Activated T-helper 1 cell treated with anti-CD3 and anti-CD28 coated beads, Interleukin-12 subunit alpha, Interleukin-12 subunit beta, Interleukin-2, Interleukin-4 antibody, amounts not matched to agents 30 ng/mL and 10 ng/mL and 1 ng/mL, durations not matched to agents 14 hours and 24 hours and 36 hours (primary cell): ENCODE measurements around the gene INPP5A. TPM values are rescaled to one million over a fixed set of nuclear protein-coding genes. Genes with fewer than 3 reads are reported as not detected.

Experiments used
- DNase-seq: peaks from one replicate; pipeline ENCODE4 v3.0.0; 2021; ENCODE audit warnings: low spot score
- H3K27ac Mint-ChIP-seq: one replicate; pipeline ENCODE4 v1.8.0; 2021; ENCODE audit warnings: mild to moderate bottlenecking, mixed read lengths
- H3K27me3 Mint-ChIP-seq: one replicate; pipeline ENCODE4 v1.8.0; 2022; ENCODE audit warnings: mild to moderate bottlenecking, moderate library complexity, mixed read lengths; ENCODE audit not compliant: insufficient read depth
- H3K36me3 Mint-ChIP-seq: one replicate; pipeline ENCODE4 v1.8.0; 2021; ENCODE audit warnings: low read depth, mixed read lengths
- H3K4me1 Mint-ChIP-seq: one replicate; pipeline ENCODE4 v1.8.0; 2021; ENCODE audit warnings: low read depth, mixed read lengths
- H3K4me3 Mint-ChIP-seq: one replicate; pipeline ENCODE4 v1.8.0; 2021; ENCODE audit warnings: mild to moderate bottlenecking, moderate library complexity, mixed read lengths
- H3K9me3 Mint-ChIP-seq: one replicate; pipeline ENCODE4 v1.8.0; 2021; ENCODE audit warnings: mixed read lengths
- intact Hi-C: fragments of 100-400 bp; cut with micrococcal nuclease; formaldehyde crosslinking; loops from one replicate; pipeline ENCODE4 v1.15.1; 2024
- total RNA-seq: library from RNA; stranded (reverse); gene quantifications from 2 replicates; pipeline ENCODE4 v1.2.3, GENCODE V29; 2022

INPP5A gene
- total RNA-seq, 1 donor from 2014 or later, result 13.4 TPM

DNA sequence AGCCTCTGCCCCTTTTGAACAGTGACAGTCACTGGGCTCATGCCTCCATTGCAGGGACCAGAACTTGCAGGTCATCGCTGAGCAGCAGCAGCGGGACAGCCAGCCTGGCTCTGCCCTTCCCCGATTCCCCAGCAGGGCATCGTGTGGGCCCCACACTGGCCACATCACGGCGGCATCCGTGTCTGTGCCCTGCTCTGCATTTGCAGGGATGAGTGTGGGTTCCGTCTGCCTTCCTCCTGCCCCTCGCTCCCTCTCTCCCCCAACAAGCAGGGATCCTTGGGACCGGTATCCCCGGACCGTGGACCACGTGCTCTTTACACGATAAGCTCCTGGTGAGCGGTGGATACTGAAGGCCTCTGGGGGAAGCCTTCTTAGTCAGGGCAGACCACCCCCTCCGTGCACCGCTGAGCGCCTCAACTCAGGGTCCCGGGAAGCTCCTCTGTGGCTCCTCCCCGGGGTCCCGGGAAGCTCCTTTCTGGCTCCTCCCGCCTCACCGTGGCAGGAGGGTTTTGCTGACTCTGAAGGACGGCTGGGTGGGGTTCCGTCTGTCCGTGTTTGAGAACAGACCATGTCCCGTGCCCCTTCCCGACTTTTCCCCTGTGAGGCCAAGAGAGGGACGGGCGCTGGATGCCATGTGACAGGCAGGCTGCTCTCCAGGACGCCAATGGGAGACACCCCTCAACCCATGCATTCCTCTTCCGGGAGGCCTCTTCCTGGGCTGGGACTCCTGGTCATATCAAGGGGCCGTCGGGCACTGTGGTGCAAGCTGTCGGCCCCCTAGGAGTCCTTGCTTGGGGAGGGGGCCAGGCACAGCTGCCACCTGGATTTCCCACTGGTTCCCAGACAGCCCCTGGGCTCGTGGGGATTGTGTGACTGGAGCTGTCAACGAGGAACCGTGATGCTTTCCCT lies 271.9 kb downstream of the INPP5A start:
- Mint-ChIP-seq H3K27ac (no peak overlapping the region), H3K4me1 (no peaks in the 10 kb centered on the region), H3K9me3 (no peaks in the 10 kb centered on the region), H3K27me3 (no peaks in the 10 kb centered on the region), H3K36me3 (no peaks in the 10 kb centered on the region), H3K4me3 (no peak overlapping the region)
- intact Hi-C loops, result no loop called here
- no peak for DNase-seq

DNA sequence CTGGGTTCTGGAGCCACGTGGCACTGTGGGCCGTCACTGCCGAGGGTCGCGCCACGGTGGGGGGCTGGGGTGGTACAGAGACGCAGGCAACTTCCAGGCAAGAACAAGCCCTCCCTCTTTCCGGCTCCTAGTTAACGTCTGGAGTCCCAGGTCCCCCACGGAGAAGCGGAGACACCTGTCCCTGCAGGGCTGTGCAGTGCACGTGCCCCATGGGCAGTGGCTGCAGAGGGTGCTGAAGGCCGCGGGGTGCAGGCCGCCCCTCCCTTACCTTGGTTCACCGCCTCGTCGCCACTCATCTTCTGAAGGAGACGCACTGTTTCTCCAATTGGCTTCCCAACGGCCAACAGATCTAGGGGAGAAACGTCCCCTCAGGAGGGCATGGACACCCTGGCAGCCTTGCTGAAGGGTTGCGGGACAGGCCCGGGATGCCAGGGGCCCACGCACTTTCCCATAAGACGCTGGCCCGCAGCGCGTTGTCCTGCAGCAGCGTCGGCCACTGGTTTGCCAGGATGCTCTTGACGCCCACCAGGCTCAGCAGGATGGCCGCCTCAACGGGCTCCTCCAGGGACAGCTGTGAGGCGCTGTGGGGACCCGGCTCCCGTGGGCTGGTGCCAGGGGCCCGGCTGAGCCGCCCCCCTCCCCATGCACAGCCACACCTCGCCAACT lies 272.7 kb downstream of the INPP5A start:
- Mint-ChIP-seq H3K27me3 (no peaks in the 10 kb centered on the region), H3K4me3 (no peak overlapping the region), H3K9me3 (no peaks in the 10 kb centered on the region), H3K36me3 (no peaks in the 10 kb centered on the region), H3K4me1 (no peaks in the 10 kb centered on the region), H3K27ac (no peak overlapping the region)
- intact Hi-C loops, result no loop called here
- DNase-seq, result no peak

DNA sequence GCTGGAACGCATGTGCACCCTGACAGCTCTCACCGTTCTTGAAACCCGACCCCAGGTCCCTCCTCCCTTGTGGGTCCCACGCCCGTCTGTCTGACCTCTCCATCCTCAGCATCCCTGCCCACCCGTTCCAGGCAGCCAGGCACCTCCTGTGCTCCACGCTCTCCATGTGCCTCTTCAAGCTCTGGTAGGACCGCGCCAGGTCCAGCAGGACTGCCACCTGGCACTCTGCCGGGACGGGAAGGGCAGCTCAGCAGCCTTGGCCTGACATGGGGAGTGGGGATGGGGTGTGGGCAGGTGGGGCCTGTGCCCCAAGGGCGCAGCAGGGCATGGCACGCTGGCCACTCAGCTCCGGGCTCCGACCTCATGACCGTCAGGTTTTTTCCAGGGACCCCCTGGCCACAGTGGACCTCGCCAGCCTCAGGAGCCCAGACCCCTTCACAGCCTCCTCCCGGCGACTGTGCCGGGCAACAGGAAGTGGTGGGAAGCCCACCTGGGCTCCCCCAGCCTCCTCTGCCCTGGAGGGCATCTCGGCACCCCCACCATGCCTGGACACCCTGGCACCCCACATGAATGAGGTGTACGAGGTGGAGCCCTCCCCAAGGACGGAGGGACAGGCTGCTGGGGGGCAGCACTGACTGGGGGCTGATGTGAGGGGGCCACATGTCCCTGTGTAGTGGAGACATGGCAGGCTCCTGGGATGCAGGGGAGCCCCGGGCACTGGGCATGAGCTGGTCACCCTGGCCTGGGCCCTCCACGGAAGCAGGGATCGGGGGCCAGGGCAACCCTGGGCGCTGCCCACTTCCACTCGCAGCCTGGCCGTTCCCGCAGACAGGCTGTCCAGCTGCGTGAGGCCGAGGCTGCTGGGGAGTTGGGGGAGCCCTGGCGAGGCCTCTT lies 273.5 kb downstream of the INPP5A start:
- no peak for DNase-seq
- H3K27ac Mint-ChIP-seq, result no peak overlapping the region
- no peaks in the 10 kb centered on the region for H3K27me3 Mint-ChIP-seq
- H3K9me3 Mint-ChIP-seq, result no peaks in the 10 kb centered on the region
- intact Hi-C loops, result no loop called here
- H3K36me3 Mint-ChIP-seq, result no peaks in the 10 kb centered on the region
- H3K4me3 Mint-ChIP-seq, result no peak overlapping the region
- no peaks in the 10 kb centered on the region for H3K4me1 Mint-ChIP-seq

DNA sequence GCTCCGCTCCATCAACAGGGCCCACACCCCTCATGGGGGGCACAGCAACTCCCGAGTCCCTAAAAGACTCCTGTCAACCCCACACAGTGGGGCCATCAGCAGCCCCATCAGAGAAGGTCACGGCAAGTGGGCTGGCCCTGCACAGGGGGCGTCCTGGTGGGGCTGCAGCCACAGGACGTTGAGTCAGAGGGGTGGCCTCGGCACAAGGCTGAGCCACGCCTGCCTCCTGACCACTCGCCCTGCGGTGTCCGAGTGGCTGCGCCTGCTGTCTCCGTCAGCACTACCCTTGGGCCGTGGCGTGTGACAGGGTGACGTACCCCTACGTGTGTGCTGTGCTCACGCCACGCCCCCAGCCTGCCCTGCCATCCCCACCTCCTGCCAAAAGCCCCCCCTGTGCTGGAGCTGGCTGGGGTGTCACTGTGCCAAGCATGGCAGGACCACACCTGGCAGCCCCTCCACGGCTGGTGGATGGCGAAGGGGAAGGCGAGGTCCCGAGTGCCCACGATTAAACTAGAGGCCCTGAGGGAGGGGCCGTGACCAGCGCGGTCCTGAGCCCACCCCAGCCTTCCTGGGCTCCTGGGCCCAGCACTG lies 274.4 kb downstream of the INPP5A start:
- H3K27ac Mint-ChIP-seq, result no peak overlapping the region
- no peaks in the 10 kb centered on the region for H3K36me3 Mint-ChIP-seq
- intact Hi-C loops, result no loop called here
- H3K4me3 Mint-ChIP-seq, result no peak overlapping the region
- H3K27me3 Mint-ChIP-seq, result peaks cover 1% of the 10 kb centered on the region
- H3K9me3 Mint-ChIP-seq, result no peaks in the 10 kb centered on the region
- no peak for DNase-seq
- H3K4me1 Mint-ChIP-seq, result no peaks in the 10 kb centered on the region

DNA sequence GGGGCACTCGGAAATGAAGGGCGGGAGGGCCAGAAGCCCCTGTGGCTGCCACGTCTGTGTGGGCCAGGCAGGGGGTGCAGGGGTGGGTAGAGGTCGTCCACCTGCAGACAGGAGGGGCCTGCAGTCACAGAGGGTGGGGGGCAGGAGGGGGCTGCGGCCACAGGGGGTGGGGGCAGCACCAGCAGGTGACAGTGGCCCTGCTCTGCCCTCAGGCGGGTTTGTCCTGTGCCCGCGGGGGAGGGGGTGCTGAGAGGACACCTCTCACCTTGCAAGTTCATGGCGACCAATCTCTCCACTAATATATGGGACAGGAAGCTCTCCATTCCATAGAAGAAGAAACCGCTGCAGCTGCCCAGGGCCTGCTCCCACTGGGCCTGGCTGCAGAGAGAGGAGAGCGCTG lies 274.9 kb downstream of the INPP5A start:
- no peak for DNase-seq
- no peaks in the 10 kb centered on the region for H3K4me1 Mint-ChIP-seq
- no peaks in the 10 kb centered on the region for H3K36me3 Mint-ChIP-seq
- intact Hi-C loops, result no loop called here
- no peaks in the 10 kb centered on the region for H3K9me3 Mint-ChIP-seq
- H3K27me3 Mint-ChIP-seq, result peaks cover 3% of the 10 kb centered on the region
- no peak overlapping the region for H3K27ac Mint-ChIP-seq
- no peak overlapping the region for H3K4me3 Mint-ChIP-seq

DNA sequence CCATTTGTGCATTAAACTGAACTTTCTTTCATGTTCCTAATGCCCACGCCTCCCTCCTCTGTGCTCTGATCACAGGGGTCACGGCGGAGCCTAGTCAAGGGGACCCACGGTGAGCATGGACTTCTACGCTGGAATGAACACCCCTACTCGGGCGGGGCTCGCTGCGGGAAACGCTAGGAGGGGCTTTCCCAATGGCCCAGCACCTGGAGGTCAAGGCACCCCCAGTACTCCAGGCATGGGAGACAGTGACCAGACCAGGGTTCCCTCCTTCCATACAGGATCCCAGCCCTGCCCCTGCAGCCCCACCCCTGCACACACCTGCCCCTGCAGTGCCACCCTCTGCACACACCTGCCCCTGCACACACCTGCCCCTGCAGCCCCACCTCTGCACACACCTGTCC lies 275.4 kb downstream of the INPP5A start:
- H3K27me3 Mint-ChIP-seq, result peaks cover 3% of the 10 kb centered on the region
- H3K9me3 Mint-ChIP-seq, result no peaks in the 10 kb centered on the region
- no peak for DNase-seq
- H3K4me3 Mint-ChIP-seq, result no peak overlapping the region
- intact Hi-C loops, result no loop called here
- H3K4me1 Mint-ChIP-seq, result no peaks in the 10 kb centered on the region
- no peak overlapping the region for H3K27ac Mint-ChIP-seq
- H3K36me3 Mint-ChIP-seq, result no peaks in the 10 kb centered on the region

DNA sequence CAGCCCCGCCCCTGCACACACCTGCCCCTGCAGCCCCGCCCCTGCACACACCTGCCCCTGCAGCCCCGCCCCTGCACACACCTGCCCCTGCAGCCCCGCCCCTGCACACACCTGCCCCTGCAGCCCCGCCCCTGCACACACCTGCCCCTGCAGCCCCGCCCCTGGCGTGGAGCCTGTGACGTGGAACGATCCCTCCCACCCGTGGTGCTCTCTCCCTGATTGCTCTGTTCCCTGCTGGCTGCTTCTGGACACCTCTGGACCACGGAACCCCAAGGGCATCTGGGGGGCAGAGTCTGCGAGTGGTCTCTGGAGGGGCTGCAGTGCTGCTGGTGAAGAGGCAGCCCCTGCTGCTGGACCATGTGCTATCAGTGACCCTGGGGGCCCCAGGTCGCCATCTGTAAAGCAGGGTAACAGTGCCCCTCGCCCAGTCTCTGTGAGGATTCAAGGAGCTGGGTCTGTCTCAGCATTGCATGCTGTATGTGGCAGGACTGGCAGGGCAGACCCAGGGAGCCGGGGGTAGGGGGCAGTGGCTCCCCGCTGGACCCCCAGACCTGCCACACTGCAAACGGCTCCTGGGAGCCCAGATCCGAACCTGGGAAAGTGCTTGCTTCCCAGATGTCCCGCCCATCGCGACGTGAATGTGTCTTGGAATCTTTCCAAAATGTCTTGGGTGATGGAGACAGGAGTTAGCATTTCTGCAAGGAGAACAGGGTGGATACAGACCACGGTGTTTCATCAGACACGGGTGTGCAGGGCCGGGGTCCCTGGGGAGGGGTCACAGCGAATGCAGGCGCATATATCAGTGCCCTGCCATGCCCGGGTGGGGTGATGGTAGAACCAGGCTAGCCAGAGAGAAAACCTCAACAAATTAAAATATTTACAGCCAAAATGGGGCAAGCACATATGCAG lies 276.2 kb downstream of the INPP5A start:
- Mint-ChIP-seq H3K27ac (no peak overlapping the region), H3K36me3 (no peaks in the 10 kb centered on the region), H3K9me3 (no peaks in the 10 kb centered on the region), H3K4me3 (no peak overlapping the region), H3K27me3 (peaks cover 3% of the 10 kb centered on the region), H3K4me1 (no peaks in the 10 kb centered on the region)
- intact Hi-C loops, result no loop called here
- no peak for DNase-seq

DNA sequence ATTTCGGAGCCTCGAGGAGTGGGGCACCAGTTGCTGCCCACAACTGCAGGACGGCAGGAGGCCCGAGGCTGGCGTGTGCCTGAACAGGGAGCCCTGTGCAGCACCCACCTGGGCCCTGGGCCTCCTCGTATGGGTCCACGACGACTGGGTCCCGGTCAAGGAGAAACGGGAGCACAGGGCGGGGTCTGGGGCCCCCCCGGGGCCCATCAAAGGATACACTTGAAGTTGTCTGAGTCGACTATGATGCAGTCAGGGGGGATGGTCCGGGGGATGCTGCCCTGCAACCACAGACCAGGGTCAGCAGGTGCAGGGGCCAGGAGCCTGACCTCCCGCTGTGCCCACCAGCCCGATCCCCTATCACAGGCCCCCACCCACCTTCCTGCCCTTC lies 276.9 kb downstream of the INPP5A start:
- Mint-ChIP-seq H3K36me3 (no peaks in the 10 kb centered on the region), H3K4me1 (no peaks in the 10 kb centered on the region), H3K4me3 (no peak overlapping the region), H3K27ac (no peak overlapping the region), H3K9me3 (no peaks in the 10 kb centered on the region), H3K27me3 (peaks cover 3% of the 10 kb centered on the region)
- intact Hi-C loops, result no loop called here
- no peak for DNase-seq

DNA sequence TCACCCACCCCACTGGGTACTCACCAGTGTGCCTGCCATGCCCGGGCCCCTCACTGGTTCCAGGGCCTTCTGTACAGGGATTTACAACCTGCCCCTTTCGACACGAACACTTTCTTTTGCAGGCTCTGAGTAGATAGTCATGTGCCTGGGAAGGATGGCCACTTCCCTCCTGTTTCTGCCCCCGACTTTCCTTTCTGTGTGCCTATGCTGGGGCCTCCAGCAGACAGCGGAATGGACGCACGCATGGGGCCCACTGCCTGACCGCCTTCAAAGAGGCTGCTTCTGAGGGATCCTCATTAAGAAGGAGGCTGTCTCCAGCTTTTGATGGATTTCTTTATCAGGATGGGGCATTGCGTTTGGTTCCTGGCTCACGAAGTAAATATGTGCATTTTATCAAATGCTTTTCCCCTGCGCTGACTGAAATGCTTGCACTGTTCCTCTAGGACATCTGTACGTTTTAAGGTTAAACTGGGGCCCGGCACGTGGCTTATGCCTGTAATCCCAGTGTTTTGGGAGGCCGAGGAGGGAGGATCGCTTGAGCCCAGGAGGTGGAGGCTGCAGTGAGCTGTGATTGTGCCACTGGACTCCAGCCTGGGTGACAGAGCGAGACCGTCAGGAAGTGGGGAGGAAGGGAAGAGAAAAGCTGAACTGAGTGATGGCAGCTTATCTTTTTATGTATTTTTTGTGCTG lies 277.7 kb downstream of the INPP5A start:
- H3K27me3 Mint-ChIP-seq, result peaks cover 3% of the 10 kb centered on the region
- peaks cover 3% of the 10 kb centered on the region for H3K36me3 Mint-ChIP-seq
- intact Hi-C loops, result no loop called here
- H3K27ac Mint-ChIP-seq, result no peak overlapping the region
- peaks cover 5% of the 10 kb centered on the region for H3K9me3 Mint-ChIP-seq
- H3K4me3 Mint-ChIP-seq, result no peak overlapping the region
- H3K4me1 Mint-ChIP-seq, result no peaks in the 10 kb centered on the region
- DNase-seq, result no peak

DNA sequence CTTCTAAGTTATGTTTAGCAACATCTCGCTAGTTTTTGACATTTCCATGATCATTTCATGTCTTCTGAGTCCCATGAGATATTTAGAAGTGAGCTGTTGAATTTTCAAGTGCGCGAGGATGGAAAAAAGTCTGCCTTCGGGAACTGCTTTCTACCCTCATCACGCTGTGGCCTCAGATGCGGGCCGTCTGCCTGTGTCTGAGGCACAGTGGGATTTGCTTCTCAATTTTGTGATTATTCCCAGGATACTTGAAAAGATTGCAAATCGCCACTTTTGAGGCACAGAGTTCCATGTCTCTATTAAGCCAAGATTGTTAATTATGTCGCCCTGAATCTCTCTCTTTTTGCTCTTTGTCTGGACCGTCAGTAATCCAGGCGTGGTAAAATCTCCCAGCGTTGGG lies 279.1 kb downstream of the INPP5A start:
- H3K9me3 Mint-ChIP-seq, result peaks cover 5% of the 10 kb centered on the region
- peaks cover 3% of the 10 kb centered on the region for H3K36me3 Mint-ChIP-seq
- no peak overlapping the region for H3K27ac Mint-ChIP-seq
- DNase-seq, result no peak
- intact Hi-C loops, result no loop called here
- peaks cover 3% of the 10 kb centered on the region for H3K27me3 Mint-ChIP-seq
- H3K4me1 Mint-ChIP-seq, result no peaks in the 10 kb centered on the region
- H3K4me3 Mint-ChIP-seq, result no peak overlapping the region

DNA sequence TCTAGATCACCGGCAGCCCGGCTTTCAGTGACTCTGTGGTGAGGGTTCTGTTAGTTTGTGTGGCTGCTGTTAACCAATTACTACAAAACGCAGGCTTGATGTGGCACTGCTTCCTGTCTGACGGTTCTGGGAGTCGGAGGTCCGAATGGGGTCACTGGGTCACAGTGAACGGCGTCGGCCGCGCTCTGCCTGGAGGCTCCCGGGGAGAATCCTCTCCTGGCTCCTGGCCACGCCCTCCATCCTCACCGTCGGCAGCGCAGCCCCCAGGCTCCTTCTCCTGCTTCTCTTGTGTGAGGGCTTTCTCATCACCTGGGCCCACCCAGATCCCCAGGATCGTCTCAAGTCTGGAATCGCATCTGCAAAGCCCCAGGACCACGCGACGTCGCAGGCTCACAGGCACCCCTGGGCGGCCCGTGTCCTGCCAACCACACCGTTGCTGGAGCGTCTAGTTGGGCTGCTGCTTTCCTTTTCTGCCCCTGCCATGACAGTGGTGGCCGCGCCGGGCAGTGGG lies 280.2 kb downstream of the INPP5A start:
- Mint-ChIP-seq H3K4me1 (no peaks in the 10 kb centered on the region), H3K27ac (no peak overlapping the region), H3K4me3 (no peak overlapping the region), H3K27me3 (peaks cover 3% of the 10 kb centered on the region), H3K36me3 (peaks cover 3% of the 10 kb centered on the region), H3K9me3 (peaks cover 5% of the 10 kb centered on the region)
- intact Hi-C loops, result no loop called here
- DNase-seq, result no peak
